ENCODE data around the gene ZDHHC14. TPM values are rescaled to one million over a fixed set of nuclear protein-coding genes. Genes with fewer than 3 reads are reported as not detected.

The ZDHHC14 gene
- total RNA-seq, 4 donors from 2014 or later = 7.1 to 11.4 (median 9.8) TPM

DNA sequence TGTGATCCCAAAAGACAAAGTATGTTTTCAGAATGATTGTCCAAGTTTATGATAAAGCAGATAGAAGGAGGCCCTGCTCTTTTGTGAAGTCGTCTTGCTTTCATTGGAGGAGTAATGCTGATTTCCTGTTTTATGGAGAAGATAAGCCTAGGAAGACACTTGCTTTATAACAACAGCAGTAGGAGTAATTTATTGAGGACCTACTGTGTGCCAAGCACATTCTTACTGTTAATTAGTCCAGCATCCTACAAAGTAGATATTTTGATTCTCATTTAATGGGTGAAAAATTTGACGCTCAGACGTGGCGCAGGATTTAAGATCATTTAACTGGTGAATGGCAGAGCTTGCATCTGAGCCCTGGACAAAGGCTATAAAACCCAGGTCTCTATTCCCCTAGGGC lies 87.6 kb downstream of the ZDHHC14 start:
- H3K36me3 ChIP-seq = no peaks in the 10 kb centered on the region
- DNase-seq (ENCODE audit: extremely low spot score) = no peak
- H3K9me3 ChIP-seq = no peaks in the 10 kb centered on the region
- no peaks in the 10 kb centered on the region for H3K27me3 ChIP-seq
- H3K4me1 ChIP-seq = no peaks in the 10 kb centered on the region
- WGBS = 66% methylated on average over 4 of the region's 4 CpGs
- H3K27ac ChIP-seq (replicated peaks in 1 of 4) = no peak overlapping the region
- no peak overlapping the region for H3K4me3 ChIP-seq
- intact Hi-C loops (cut with DNase I) = no loop called here
- TF ChIP-seq EP300 (IDR thresholded peaks at IDR 0.05) (no peak), POLR2AphosphoS5 (IDR thresholded peaks at IDR 0.05) (no peak), POLR2A (IDR thresholded peaks at IDR 0.05; ENCODE audit: low read depth) (no peak)
- TF ChIP-seq, protein P1, sequence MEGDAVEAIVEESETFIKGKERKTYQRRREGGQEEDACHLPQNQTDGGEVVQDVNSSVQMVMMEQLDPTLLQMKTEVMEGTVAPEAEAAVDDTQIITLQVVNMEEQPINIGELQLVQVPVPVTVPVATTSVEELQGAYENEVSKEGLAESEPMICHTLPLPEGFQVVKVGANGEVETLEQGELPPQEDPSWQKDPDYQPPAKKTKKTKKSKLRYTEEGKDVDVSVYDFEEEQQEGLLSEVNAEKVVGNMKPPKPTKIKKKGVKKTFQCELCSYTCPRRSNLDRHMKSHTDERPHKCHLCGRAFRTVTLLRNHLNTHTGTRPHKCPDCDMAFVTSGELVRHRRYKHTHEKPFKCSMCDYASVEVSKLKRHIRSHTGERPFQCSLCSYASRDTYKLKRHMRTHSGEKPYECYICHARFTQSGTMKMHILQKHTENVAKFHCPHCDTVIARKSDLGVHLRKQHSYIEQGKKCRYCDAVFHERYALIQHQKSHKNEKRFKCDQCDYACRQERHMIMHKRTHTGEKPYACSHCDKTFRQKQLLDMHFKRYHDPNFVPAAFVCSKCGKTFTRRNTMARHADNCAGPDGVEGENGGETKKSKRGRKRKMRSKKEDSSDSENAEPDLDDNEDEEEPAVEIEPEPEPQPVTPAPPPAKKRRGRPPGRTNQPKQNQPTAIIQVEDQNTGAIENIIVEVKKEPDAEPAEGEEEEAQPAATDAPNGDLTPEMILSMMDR (IDR thresholded peaks at IDR 0.05) = no peak

DNA sequence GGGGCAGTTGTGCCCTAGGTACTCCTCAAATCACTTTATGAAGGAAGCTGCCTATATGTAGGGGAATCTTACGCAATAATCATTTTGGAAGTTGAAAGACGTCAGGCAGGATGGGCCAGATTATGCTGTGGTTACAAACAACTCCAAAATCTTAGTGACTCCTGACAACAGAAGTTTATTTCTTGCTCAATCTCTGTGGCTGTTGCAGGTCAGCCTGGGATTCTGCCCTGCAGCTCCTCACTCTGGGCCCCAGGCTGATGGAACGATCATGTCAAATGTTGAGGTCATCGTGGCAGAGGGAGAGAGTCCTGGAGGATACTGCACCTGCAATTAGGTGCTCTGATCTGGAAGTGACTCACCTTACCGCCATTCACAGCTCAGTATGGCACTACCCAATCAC lies 88.4 kb downstream of the ZDHHC14 start:
- H3K36me3 ChIP-seq = no peaks in the 10 kb centered on the region

DNA sequence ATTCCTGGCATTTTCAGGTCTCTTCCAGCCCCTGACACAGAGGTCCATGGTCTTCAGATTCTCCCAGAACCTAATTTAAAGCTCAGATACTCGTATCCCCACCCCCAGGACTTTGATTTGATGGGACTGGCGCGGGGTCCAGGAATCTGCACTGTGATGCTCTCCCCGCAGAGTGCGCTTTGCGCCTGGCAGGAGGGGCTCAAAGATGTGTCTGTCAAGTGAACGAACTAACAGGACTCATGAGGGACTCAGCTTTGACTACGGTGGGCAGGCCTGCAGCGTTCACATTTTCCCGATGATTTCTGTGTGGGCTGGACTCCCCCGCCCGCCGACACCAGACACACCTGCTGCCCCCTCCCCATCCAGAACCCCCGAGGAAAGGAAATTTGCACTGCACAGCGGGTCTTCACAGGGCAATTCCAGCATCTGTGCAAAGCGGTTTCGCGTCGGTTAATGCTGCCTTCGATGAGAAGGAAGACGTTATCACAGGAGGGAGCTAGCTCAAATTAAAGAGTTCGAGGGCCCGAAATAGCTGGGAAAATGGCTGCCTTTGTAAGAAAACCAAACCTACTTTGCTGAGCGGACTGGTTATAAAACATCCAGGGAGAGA lies 90.2 kb downstream of the ZDHHC14 start:
- no peaks in the 10 kb centered on the region for H3K4me1 ChIP-seq
- no peaks in the 10 kb centered on the region for H3K27me3 ChIP-seq
- peak; percentile 85 for DNase-seq (ENCODE audit: extremely low spot score)
- no peak overlapping the region for H3K4me3 ChIP-seq
- H3K36me3 ChIP-seq = no peaks in the 10 kb centered on the region
- TF ChIP-seq POLR2AphosphoS5 (IDR thresholded peaks at IDR 0.05) = no peak
- TF ChIP-seq, protein P1 (IDR thresholded peaks at IDR 0.05) = no peak
- no peak for TF ChIP-seq POLR2A (IDR thresholded peaks at IDR 0.05; ENCODE audit: low read depth)
- TF ChIP-seq EP300 (IDR thresholded peaks at IDR 0.05) = no peak
- 97% methylated on average over 12 of the region's 24 CpGs for WGBS
- no peak overlapping the region for H3K27ac ChIP-seq (replicated peaks in 1 of 4)
- intact Hi-C loops (cut with DNase I) = no loop called here
- no peaks in the 10 kb centered on the region for H3K9me3 ChIP-seq

More for the DNA sequence above, 88.4 kb downstream of the ZDHHC14 start:
- intact Hi-C loops (cut with DNase I) = no loop called here
- H3K4me3 ChIP-seq = no peak overlapping the region
- H3K9me3 ChIP-seq = no peaks in the 10 kb centered on the region
- H3K27ac ChIP-seq (replicated peaks in 1 of 4) = no peak overlapping the region
- 87% methylated on average over 5 of the region's 5 CpGs for WGBS
- H3K4me1 ChIP-seq = no peaks in the 10 kb centered on the region
- TF ChIP-seq POLR2AphosphoS5 (IDR thresholded peaks at IDR 0.05) (no peak), EP300 (IDR thresholded peaks at IDR 0.05) (no peak), POLR2A (IDR thresholded peaks at IDR 0.05; ENCODE audit: low read depth) (no peak)
- TF ChIP-seq, protein P1 (IDR thresholded peaks at IDR 0.05) = no peak
- DNase-seq (ENCODE audit: extremely low spot score) = no peak
- no peaks in the 10 kb centered on the region for H3K27me3 ChIP-seq

DNA sequence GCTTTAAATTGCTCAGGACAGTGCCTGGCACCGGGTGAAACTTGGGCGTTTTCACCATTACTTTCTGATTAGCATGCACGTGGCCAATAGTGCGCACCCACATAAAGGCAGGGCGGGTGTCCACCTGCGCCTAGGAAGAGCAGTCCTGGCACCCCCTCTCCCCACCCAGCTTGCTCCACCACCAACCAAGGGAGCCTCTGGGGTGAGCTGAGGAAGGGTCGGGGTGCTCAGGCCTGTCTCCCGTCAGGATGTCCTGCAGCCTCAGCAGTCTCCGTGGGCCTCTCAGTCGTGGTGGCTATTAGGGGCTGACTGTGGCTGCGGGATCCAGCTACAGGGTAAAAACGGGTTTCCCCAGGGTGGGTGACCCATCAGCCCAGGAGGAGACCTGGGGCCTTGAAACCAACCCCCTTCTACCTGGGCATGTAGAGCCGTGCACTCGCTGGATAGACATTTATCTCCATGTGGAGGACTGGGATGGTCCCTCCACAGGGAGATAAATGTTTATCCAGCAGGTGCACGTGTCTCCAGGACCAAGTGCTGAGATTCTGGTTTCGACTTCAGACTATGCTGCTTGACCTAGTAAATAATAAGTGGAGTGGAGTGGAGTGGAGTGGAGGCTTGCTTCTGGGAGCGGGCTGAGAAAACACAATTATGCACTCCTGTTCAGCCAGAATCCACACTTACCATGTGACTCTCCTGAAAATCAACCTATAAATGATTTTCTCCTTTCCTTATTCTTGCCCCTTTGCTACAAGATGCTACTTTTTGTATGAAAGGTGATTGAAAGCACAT lies 91.1 kb downstream of the ZDHHC14 start:
- 91% methylated on average over 12 of the region's 17 CpGs for WGBS
- H3K4me3 ChIP-seq = no peak overlapping the region
- H3K27me3 ChIP-seq = no peaks in the 10 kb centered on the region
- H3K4me1 ChIP-seq = no peaks in the 10 kb centered on the region
- H3K27ac ChIP-seq (replicated peaks in 1 of 4) = no peak overlapping the region
- H3K36me3 ChIP-seq = no peaks in the 10 kb centered on the region
- peak; percentile 81 for DNase-seq (ENCODE audit: extremely low spot score)
- intact Hi-C loops (cut with DNase I) = no loop called here
- TF ChIP-seq POLR2A (IDR thresholded peaks at IDR 0.05; ENCODE audit: low read depth) (no peak), EP300 (IDR thresholded peaks at IDR 0.05) (no peak), POLR2AphosphoS5 (IDR thresholded peaks at IDR 0.05) (no peak)
- TF ChIP-seq, protein P1 (IDR thresholded peaks at IDR 0.05) = no peak
- H3K9me3 ChIP-seq = no peaks in the 10 kb centered on the region
